HG02763 (cell line): ENCODE data around the gene SEMA3A.

ENCODE experiments used
- ATAC-seq: cut with Tn5 transposase; IDR thresholded peaks from one replicate; pipeline ENCODE4 v1.9.1; 2021; ENCODE audit warnings: mild to moderate bottlenecking, moderate library complexity; ENCODE audit not compliant: unreplicated experiment

The SEMA3A gene

GRCh38 chr7:84022684-84023308 is 171.8 kb downstream of the SEMA3A start:
- ATAC-seq = no peak

GRCh38 chr7:84022009-84022408 is 172.6 kb downstream of the SEMA3A start:
- ATAC-seq = no peak

- ATAC-seq = no peak
These were observed 173.2 kb downstream of the SEMA3A start for GRCh38 chr7:84021292-84021908.

GRCh38 chr7:84017651-84018050 is 176.9 kb downstream of the SEMA3A start:
- ATAC-seq = no peak

- ATAC-seq = no peak
These were observed 180.9 kb downstream of the SEMA3A start for GRCh38 chr7:84013616-84014240.

- ATAC-seq = no peak
These were observed 184.8 kb downstream of the SEMA3A start for GRCh38 chr7:84009782-84010181.

GRCh38 chr7:84009051-84009450 is 185.5 kb downstream of the SEMA3A start:
- ATAC-seq = no peak

- ATAC-seq = no peak
These were observed 191.4 kb downstream of the SEMA3A start for GRCh38 chr7:84003191-84003590.

GRCh38 chr7:84002348-84002747 is 192.2 kb downstream of the SEMA3A start:
- ATAC-seq = no peak

GRCh38 chr7:83996879-83997278 is 197.7 kb downstream of the SEMA3A start:
- no peak for ATAC-seq

GRCh38 chr7:83987764-83988163 is 206.8 kb downstream of the SEMA3A start:
- no peak for ATAC-seq

- no peak for ATAC-seq
These were observed 208.8 kb downstream of the SEMA3A start for GRCh38 chr7:83985821-83986220.

- ATAC-seq = no peak
These were observed 210.0 kb downstream of the SEMA3A start for GRCh38 chr7:83984591-83984990.

- ATAC-seq = no peak
These were observed 210.5 kb downstream of the SEMA3A start for GRCh38 chr7:83984076-83984475.

GRCh38 chr7:83983606-83984005 is 211.0 kb downstream of the SEMA3A start:
- no peak for ATAC-seq

- ATAC-seq = peak; percentile 85
These were observed 218.3 kb downstream of the SEMA3A start for GRCh38 chr7:83976302-83976701.

- no peak for ATAC-seq
These were observed 224.5 kb downstream of the SEMA3A start for GRCh38 chr7:83970081-83970480.

GRCh38 chr7:83964318-83964717 is 230.3 kb downstream of the SEMA3A start:
- no peak for ATAC-seq

- ATAC-seq = no peak
These were observed 237.3 kb downstream of the SEMA3A start for GRCh38 chr7:83957333-83957732.

- no peak for ATAC-seq
These were observed 238.5 kb downstream of the SEMA3A start for GRCh38 chr7:83956104-83956503.

- ATAC-seq = no peak
These were observed 242.4 kb downstream of the SEMA3A start for GRCh38 chr7:83952236-83952635.

- ATAC-seq = no peak
These were observed 247.3 kb downstream of the SEMA3A start for GRCh38 chr7:83947260-83947659.
